ENCODE data around the gene TRIM71. TPM values are rescaled to one million over a fixed set of nuclear protein-coding genes. Genes with fewer than 3 reads are reported as not detected.

The TRIM71 gene
- 100 to 1,000 TPM; 154 to 169 TPM for total RNA-seq
- 25.8 TPM for polyA plus RNA-seq (2013, experiment 1 of 2)
- polyA plus RNA-seq (2013, experiment 2 of 2): 26.8 TPM
- long read RNA-seq, experiment 1, partial matches to known transcripts: 21 of 21 reads
- long read RNA-seq, experiment 1, other reads (novel, unspliced or antisense): 0 of 21 reads
- long read RNA-seq, experiment 2, full-length matches to known transcripts: 2 of 9 reads
- long read RNA-seq, experiment 2, partial matches to known transcripts: 1 of 9 reads
- long read RNA-seq, experiment 2, other reads (novel, unspliced or antisense): 6 of 9 reads
- long read RNA-seq, experiment 3, full-length matches to known transcripts: 48 of 84 reads
- long read RNA-seq, experiment 3, partial matches to known transcripts: 20 of 84 reads
- long read RNA-seq, experiment 3, other reads (novel, unspliced or antisense): 16 of 84 reads
- long read RNA-seq, experiment 4: 0 reads

- Mint-ChIP-seq H3K9me3 (no peaks in the 10 kb centered on the region), H3K27ac (peak within 1 kb of the TSS; percentile 99), H3K27me3 (ENCODE audit: insufficient read depth) (no peaks in the 10 kb centered on the region), H3K4me1 (peaks cover 46% of the 10 kb centered on the region), H3K4me3 (peak within 1 kb of the TSS; percentile 93), H3K36me3 (ENCODE audit: low read depth) (peaks cover 27% of the 10 kb centered on the region)
- Histone ChIP-seq H3K27ac (ENCODE audit: low read depth, low read length) (peak within 1 kb of the TSS; percentile 99), H3K9me3 (ENCODE audit: control insufficient read depth, low read length) (no peaks in the 10 kb centered on the region), H3K9ac (ENCODE audit: extremely low read depth, low read length, poor library complexity, severe bottlenecking) (peak within 1 kb of the TSS; percentile 94), H3K36me3 (ENCODE audit: control insufficient read depth, insufficient read depth, low read length) (peaks cover 6% of the 10 kb centered on the region), H3K4me3 (ENCODE audit: low read length) (peak within 1 kb of the TSS; percentile 91), H3K4me1 (ENCODE audit: control insufficient read depth, insufficient read depth, low read length) (peaks cover 16% of the 10 kb centered on the region), H3K27me3 (ENCODE audit: control insufficient read depth, insufficient read depth, low read length, poor library complexity, severe bottlenecking) (no peaks in the 10 kb centered on the region)
- 0% methylated on average over 17 to 59 of the region's 59 CpGs for WGBS, 2 experiments (ENCODE audit: insufficient coverage in 1 of 2, insufficient read length in 1 of 2)
- peak; percentile 70 for DNase-seq
- TF ChIP-seq, protein P1, sequence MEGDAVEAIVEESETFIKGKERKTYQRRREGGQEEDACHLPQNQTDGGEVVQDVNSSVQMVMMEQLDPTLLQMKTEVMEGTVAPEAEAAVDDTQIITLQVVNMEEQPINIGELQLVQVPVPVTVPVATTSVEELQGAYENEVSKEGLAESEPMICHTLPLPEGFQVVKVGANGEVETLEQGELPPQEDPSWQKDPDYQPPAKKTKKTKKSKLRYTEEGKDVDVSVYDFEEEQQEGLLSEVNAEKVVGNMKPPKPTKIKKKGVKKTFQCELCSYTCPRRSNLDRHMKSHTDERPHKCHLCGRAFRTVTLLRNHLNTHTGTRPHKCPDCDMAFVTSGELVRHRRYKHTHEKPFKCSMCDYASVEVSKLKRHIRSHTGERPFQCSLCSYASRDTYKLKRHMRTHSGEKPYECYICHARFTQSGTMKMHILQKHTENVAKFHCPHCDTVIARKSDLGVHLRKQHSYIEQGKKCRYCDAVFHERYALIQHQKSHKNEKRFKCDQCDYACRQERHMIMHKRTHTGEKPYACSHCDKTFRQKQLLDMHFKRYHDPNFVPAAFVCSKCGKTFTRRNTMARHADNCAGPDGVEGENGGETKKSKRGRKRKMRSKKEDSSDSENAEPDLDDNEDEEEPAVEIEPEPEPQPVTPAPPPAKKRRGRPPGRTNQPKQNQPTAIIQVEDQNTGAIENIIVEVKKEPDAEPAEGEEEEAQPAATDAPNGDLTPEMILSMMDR (conservative IDR thresholded peaks at IDR 0.05): no peak
These were observed at the start of gene TRIM71 for GRCh38 chr3:32817558-32818228. Gene TRIM71, plus strand, starts transcription at chr3:32817997. Its CDS starts 84 bp downstream, at chr3:32818081.

- H3K27ac ChIP-seq (ENCODE audit: low read depth, low read length): no peak overlapping the region
- Mint-ChIP-seq H3K9me3 (no peaks in the 10 kb centered on the region), H3K4me1 (peaks cover 30% of the 10 kb centered on the region), H3K27me3 (ENCODE audit: insufficient read depth) (no peaks in the 10 kb centered on the region), H3K36me3 (ENCODE audit: low read depth) (peaks cover 20% of the 10 kb centered on the region), H3K27ac (peak overlapping the region; percentile 1), H3K4me3 (no peak overlapping the region)
- H3K9ac ChIP-seq (ENCODE audit: extremely low read depth, low read length, poor library complexity, severe bottlenecking): no peak overlapping the region
- H3K4me3 ChIP-seq (ENCODE audit: low read length): no peak overlapping the region
- H3K27me3 ChIP-seq (ENCODE audit: control insufficient read depth, insufficient read depth, low read length, poor library complexity, severe bottlenecking): no peaks in the 10 kb centered on the region
- WGBS, 2 experiments (ENCODE audit: insufficient coverage in 1 of 2, insufficient read length in 1 of 2): 93 to 100% methylated on average over 4 of the region's 4 CpGs
- H3K4me1 ChIP-seq (ENCODE audit: control insufficient read depth, insufficient read depth, low read length): peaks cover 13% of the 10 kb centered on the region
- no peak for DNase-seq
- H3K36me3 ChIP-seq (ENCODE audit: control insufficient read depth, insufficient read depth, low read length): peaks cover 19% of the 10 kb centered on the region
- TF ChIP-seq, protein P1 (conservative IDR thresholded peaks at IDR 0.05): peak; percentile 37
- no peaks in the 10 kb centered on the region for H3K9me3 ChIP-seq (ENCODE audit: control insufficient read depth, low read length)
These were observed 39.4 kb upstream of the TRIM71 start for GRCh38 chr3:32778389-32778788.

- peaks cover 29% of the 10 kb centered on the region for H3K4me1 Mint-ChIP-seq
- Histone ChIP-seq H3K27ac (ENCODE audit: low read depth, low read length) (peak overlapping the region; percentile 95), H3K9ac (ENCODE audit: extremely low read depth, low read length, poor library complexity, severe bottlenecking) (peak overlapping the region; percentile 91), H3K4me3 (ENCODE audit: low read length) (peak overlapping the region; percentile 90), H3K9me3 (ENCODE audit: control insufficient read depth, low read length) (no peaks in the 10 kb centered on the region), H3K36me3 (ENCODE audit: control insufficient read depth, insufficient read depth, low read length) (peaks cover 3% of the 10 kb centered on the region), H3K4me1 (ENCODE audit: control insufficient read depth, insufficient read depth, low read length) (peaks cover 13% of the 10 kb centered on the region), H3K27me3 (ENCODE audit: control insufficient read depth, insufficient read depth, low read length, poor library complexity, severe bottlenecking) (no peaks in the 10 kb centered on the region)
- peak overlapping the region; percentile 72 for H3K4me3 Mint-ChIP-seq
- DNase-seq: no peak
- TF ChIP-seq, protein P1 (conservative IDR thresholded peaks at IDR 0.05): no peak
- peaks cover 5% of the 10 kb centered on the region for H3K36me3 Mint-ChIP-seq (ENCODE audit: low read depth)
- H3K9me3 Mint-ChIP-seq: no peaks in the 10 kb centered on the region
- H3K27ac Mint-ChIP-seq: peak overlapping the region; percentile 98
- H3K27me3 Mint-ChIP-seq (ENCODE audit: insufficient read depth): no peaks in the 10 kb centered on the region
- WGBS, 2 experiments (ENCODE audit: insufficient coverage in 1 of 2, insufficient read length in 1 of 2): 33 to 44% methylated on average over 3 to 10 of the region's 10 CpGs
These were observed 37.6 kb upstream of the TRIM71 start for GRCh38 chr3:32780071-32780734.
